ENCODE data around the gene ACSL4. TPM values are rescaled to one million over a fixed set of nuclear protein-coding genes. Genes with fewer than 3 reads are reported as not detected.

ACSL4 gene
- total RNA-seq, 3 donors from 2014 or later (not counting 1 experiment from before 2014, with no cell fraction given), result 19.8 to 28.4 (median 21.7) TPM

GRCh38 chrX:109691277-109691676, 41.8 kb downstream of the ACSL4 start:
- Histone ChIP-seq H3K4me3 (ENCODE audit: low read length) (no peak overlapping the region), H3K9me3 (ENCODE audit: control insufficient read depth, insufficient read depth, low read length) (no peaks in the 10 kb centered on the region), H3K27me3 (ENCODE audit: control insufficient read depth, insufficient read depth, low read length) (no peaks in the 10 kb centered on the region), H3K36me3 (ENCODE audit: control insufficient read depth, insufficient read depth, low read length) (no peaks in the 10 kb centered on the region), H3K4me1 (ENCODE audit: control insufficient read depth, insufficient read depth, low read length) (no peaks in the 10 kb centered on the region), H3K27ac (ENCODE audit: low read length) (no peak overlapping the region)
- intact Hi-C loops (cut with micrococcal nuclease), result no loop called here
- no peak for TF ChIP-seq CTCF (IDR thresholded peaks at IDR 0.05)
- DNase-seq (no peak), ATAC-seq (no peak)
- Mint-ChIP-seq H3K9me3 (no peaks in the 10 kb centered on the region), H3K4me1 (no peaks in the 10 kb centered on the region), H3K36me3 (no peaks in the 10 kb centered on the region), H3K4me3 (no peak overlapping the region), H3K27me3 (ENCODE audit: low read depth in 2 of 2) (no peaks in the 10 kb centered on the region), H3K27ac (no peak overlapping the region)
- WGBS (ENCODE audit: insufficient coverage), result no CpG with 5 or more reads among the region's 1 CpG

DNA sequence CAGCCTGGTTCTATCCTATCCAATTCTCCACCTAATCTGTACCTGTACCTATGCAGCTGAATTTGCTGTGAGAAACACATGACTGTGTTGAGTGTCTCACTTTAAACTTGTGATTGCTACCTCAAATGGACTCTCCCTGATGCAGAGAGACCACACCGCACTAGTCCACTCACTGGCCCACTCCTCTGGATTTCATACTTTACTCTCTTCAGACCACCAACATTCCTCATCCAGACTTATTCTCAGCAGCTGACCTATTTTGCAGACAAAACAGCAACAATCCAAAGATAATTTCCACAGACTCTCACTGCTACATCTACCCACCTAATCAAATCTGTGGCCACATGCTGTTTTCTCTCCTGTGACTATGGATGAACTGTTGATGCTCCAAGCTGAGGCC, 45.2 kb downstream of the ACSL4 start:
- no peaks in the 10 kb centered on the region for H3K27me3 ChIP-seq (ENCODE audit: control insufficient read depth, insufficient read depth, low read length)
- no peaks in the 10 kb centered on the region for H3K9me3 Mint-ChIP-seq
- no peaks in the 10 kb centered on the region for H3K36me3 Mint-ChIP-seq
- no peak for DNase-seq
- no peak overlapping the region for H3K27ac Mint-ChIP-seq
- peaks cover 6 to 13% of the 10 kb centered on the region in 2 donors for H3K4me1 Mint-ChIP-seq
- WGBS (ENCODE audit: insufficient coverage), result 100% methylated on average over 1 of the region's 1 CpG
- H3K4me3 Mint-ChIP-seq, result no peak overlapping the region
- H3K4me3 ChIP-seq (ENCODE audit: low read length), result no peak overlapping the region
- H3K9me3 ChIP-seq (ENCODE audit: control insufficient read depth, insufficient read depth, low read length), result no peaks in the 10 kb centered on the region
- TF ChIP-seq CTCF (IDR thresholded peaks at IDR 0.05), result no peak
- ATAC-seq, result no peak
- intact Hi-C loops (cut with micrococcal nuclease), result no loop called here
- H3K27me3 Mint-ChIP-seq (ENCODE audit: low read depth in 2 of 2), result no peaks in the 10 kb centered on the region
- H3K27ac ChIP-seq (ENCODE audit: low read length), result no peak overlapping the region
- no peaks in the 10 kb centered on the region for H3K4me1 ChIP-seq (ENCODE audit: control insufficient read depth, insufficient read depth, low read length)
- H3K36me3 ChIP-seq (ENCODE audit: control insufficient read depth, insufficient read depth, low read length), result no peaks in the 10 kb centered on the region

DNA sequence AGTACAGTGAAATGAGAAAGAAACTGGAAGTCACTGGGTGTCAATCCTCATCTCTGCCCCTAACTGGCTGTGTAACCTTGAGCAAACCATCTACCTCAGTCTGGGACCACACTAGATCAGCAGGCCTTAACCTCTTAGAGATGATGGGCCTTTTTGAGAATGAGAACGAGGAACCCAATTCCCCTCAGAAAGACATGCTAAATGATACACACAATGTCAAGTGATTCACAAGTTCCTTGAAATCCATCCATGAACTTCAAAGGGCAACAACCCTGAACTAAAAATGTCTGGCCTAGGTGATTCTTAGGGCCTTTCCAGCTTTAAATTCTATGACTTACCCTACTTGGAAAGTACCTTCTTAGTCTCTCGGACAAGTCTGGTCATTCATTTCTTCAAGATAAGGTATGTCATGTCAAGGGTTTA, 47.4 kb downstream of the ACSL4 start:
- no peak overlapping the region for H3K27ac Mint-ChIP-seq
- H3K36me3 ChIP-seq (ENCODE audit: control insufficient read depth, insufficient read depth, low read length), result no peaks in the 10 kb centered on the region
- no peaks in the 10 kb centered on the region for H3K9me3 Mint-ChIP-seq
- H3K36me3 Mint-ChIP-seq, result no peaks in the 10 kb centered on the region
- no peak overlapping the region for H3K4me3 Mint-ChIP-seq
- no peaks in the 10 kb centered on the region for H3K9me3 ChIP-seq (ENCODE audit: control insufficient read depth, insufficient read depth, low read length)
- H3K27me3 Mint-ChIP-seq (ENCODE audit: low read depth in 2 of 2), result no peaks in the 10 kb centered on the region
- no peak for ATAC-seq
- WGBS (ENCODE audit: insufficient coverage), result 78% methylated on average over 1 of the region's 2 CpGs
- peaks cover 6 to 13% of the 10 kb centered on the region in 2 donors for H3K4me1 Mint-ChIP-seq
- no peaks in the 10 kb centered on the region for H3K4me1 ChIP-seq (ENCODE audit: control insufficient read depth, insufficient read depth, low read length)
- TF ChIP-seq CTCF (IDR thresholded peaks at IDR 0.05), result no peak
- no peak overlapping the region for H3K27ac ChIP-seq (ENCODE audit: low read length)
- no peak overlapping the region for H3K4me3 ChIP-seq (ENCODE audit: low read length)
- no peak for DNase-seq
- intact Hi-C loops (cut with micrococcal nuclease), result no loop called here
- H3K27me3 ChIP-seq (ENCODE audit: control insufficient read depth, insufficient read depth, low read length), result no peaks in the 10 kb centered on the region

- H3K9me3 Mint-ChIP-seq, result no peaks in the 10 kb centered on the region
- no peaks in the 10 kb centered on the region for H3K36me3 Mint-ChIP-seq
- H3K4me1 Mint-ChIP-seq, result peaks cover 6 to 13% of the 10 kb centered on the region in 2 donors
- no peaks in the 10 kb centered on the region for H3K27me3 ChIP-seq (ENCODE audit: control insufficient read depth, insufficient read depth, low read length)
- no peak overlapping the region for H3K27ac Mint-ChIP-seq
- no peak for DNase-seq
- no peak overlapping the region for H3K27ac ChIP-seq (ENCODE audit: low read length)
- no peaks in the 10 kb centered on the region for H3K9me3 ChIP-seq (ENCODE audit: control insufficient read depth, insufficient read depth, low read length)
- intact Hi-C loops (cut with micrococcal nuclease), result no loop called here
- no peak overlapping the region for H3K4me3 ChIP-seq (ENCODE audit: low read length)
- no peaks in the 10 kb centered on the region for H3K27me3 Mint-ChIP-seq (ENCODE audit: low read depth in 2 of 2)
- no peaks in the 10 kb centered on the region for H3K4me1 ChIP-seq (ENCODE audit: control insufficient read depth, insufficient read depth, low read length)
- ATAC-seq, result no peak
- no peak overlapping the region for H3K4me3 Mint-ChIP-seq
- no peak for TF ChIP-seq CTCF (IDR thresholded peaks at IDR 0.05)
- no CpG with 5 or more reads among the region's 1 CpG for WGBS (ENCODE audit: insufficient coverage)
- H3K36me3 ChIP-seq (ENCODE audit: control insufficient read depth, insufficient read depth, low read length), result peaks cover 6% of the 10 kb centered on the region
Measured at GRCh38 chrX:109684136-109684535, 48.9 kb downstream of the ACSL4 start.

All from natural killer cell (primary cell).